ENCODE measurements around the gene YEATS2. TPM values are rescaled to one million over a fixed set of nuclear protein-coding genes. Genes with fewer than 3 reads are reported as not detected.

YEATS2 gene
- total RNA-seq, 4 donors from 2014 or later: 5.7 to 10.8 (median 9.3) TPM

- no peak overlapping the region for H3K4me3 ChIP-seq
- no peak for ATAC-seq
- H3K27me3 ChIP-seq: no peaks in the 10 kb centered on the region
- no peaks in the 10 kb centered on the region for H3K4me1 ChIP-seq
- in situ Hi-C loops (cut with MboI; ENCODE audit: low sequenced_read_pairs in 4 of 4) (no loop called here), intact Hi-C loops (cut with DNase I; ENCODE audit: low total_unique reads) (no loop called here)
- no peak overlapping the region for H3K27ac ChIP-seq
- H3K36me3 ChIP-seq: peaks cover 0 to 11% of the 10 kb centered on the region in 2 donors
- no peaks in the 10 kb centered on the region for H3K9me3 ChIP-seq
- DNase-seq: no peak
- no peak for TF ChIP-seq POLR2A (IDR thresholded peaks at IDR 0.05)
- TF ChIP-seq CTCF (IDR thresholded peaks at IDR 0.05 in 4 of 5, conservative IDR thresholded peaks at IDR 0.05 in 1 of 5): no peak
Observed at GRCh38 chr3:183743231-183743630, 45.6 kb downstream of the YEATS2 start.

GRCh38 chr3:183745300-183746098, 47.9 kb downstream of the YEATS2 start:
- TF ChIP-seq POLR2A (IDR thresholded peaks at IDR 0.05): no peak
- no peak for TF ChIP-seq CTCF (IDR thresholded peaks at IDR 0.05 in 4 of 5, conservative IDR thresholded peaks at IDR 0.05 in 1 of 5)
- ATAC-seq (no peak), DNase-seq (no peak)
- intact Hi-C loops (cut with DNase I; ENCODE audit: low total_unique reads): no loop called here
- Histone ChIP-seq H3K9me3 (no peaks in the 10 kb centered on the region), H3K4me1 (no peaks in the 10 kb centered on the region), H3K4me3 (no peak overlapping the region), H3K27me3 (no peaks in the 10 kb centered on the region), H3K27ac (no peak overlapping the region), H3K36me3 (peaks cover 0 to 15% of the 10 kb centered on the region in 2 donors)
- in situ Hi-C loops (cut with MboI; ENCODE audit: low sequenced_read_pairs in 4 of 4): no loop called here

- in situ Hi-C loops (cut with MboI; ENCODE audit: low sequenced_read_pairs in 4 of 4): loop anchor here in 1 of 4 donors (25.0 kb wide), 1 partner anchor 617 kb away; no protein-coding TSS in a partner anchor
- H3K27ac ChIP-seq: no peak overlapping the region
Observed at GRCh38 chr3:183754052-183754451, 56.5 kb downstream of the YEATS2 start.

GRCh38 chr3:183762304-183762703, 64.7 kb downstream of the YEATS2 start:
- ATAC-seq: peak; percentile 72 to 76
- peak; percentile 43 to 56 for DNase-seq
- peak overlapping the region in 3 of 4 donors; percentile 16 to 59 (median 42) for H3K27ac ChIP-seq
- intact Hi-C loops (cut with DNase I; ENCODE audit: low total_unique reads): no loop called here
- no peaks in the 10 kb centered on the region for H3K9me3 ChIP-seq
- H3K27me3 ChIP-seq: no peaks in the 10 kb centered on the region
- in situ Hi-C loops (cut with MboI; ENCODE audit: low sequenced_read_pairs in 4 of 4): loop anchor here in 2 of 4 donors (10.0 to 25.0 kb wide), 3 partner anchors 258 to 625 kb away; no protein-coding TSS in a partner anchor
- H3K4me1 ChIP-seq: peaks cover 0 to 6% of the 10 kb centered on the region in 2 donors
- peaks cover 4 to 10% of the 10 kb centered on the region in 2 donors for H3K36me3 ChIP-seq
- H3K4me3 ChIP-seq: no peak overlapping the region
- no peak for TF ChIP-seq POLR2A (IDR thresholded peaks at IDR 0.05)
- TF ChIP-seq CTCF (IDR thresholded peaks at IDR 0.05 in 4 of 5, conservative IDR thresholded peaks at IDR 0.05 in 1 of 5): no peak

More at GRCh38 chr3:183754052-183754451, 56.5 kb downstream of the YEATS2 start:
- TF ChIP-seq CTCF (IDR thresholded peaks at IDR 0.05 in 4 of 5, conservative IDR thresholded peaks at IDR 0.05 in 1 of 5): no peak
- no peak for TF ChIP-seq POLR2A (IDR thresholded peaks at IDR 0.05)
- DNase-seq (no peak), ATAC-seq (no peak)
- H3K27me3 ChIP-seq: no peaks in the 10 kb centered on the region
- no peaks in the 10 kb centered on the region for H3K4me1 ChIP-seq
- no peak overlapping the region for H3K4me3 ChIP-seq
- peaks cover 3 to 42% of the 10 kb centered on the region in 2 donors for H3K36me3 ChIP-seq
- H3K9me3 ChIP-seq: no peaks in the 10 kb centered on the region
- intact Hi-C loops (cut with DNase I; ENCODE audit: low total_unique reads): no loop called here
